ENCODE measurements around the gene ZNF20. TPM values are rescaled to one million over a fixed set of nuclear protein-coding genes. Genes with fewer than 3 reads are reported as not detected.

The ZNF20 gene
- polyA plus RNA-seq, 1 donor (not counting 4 experiments of a cell fraction or from before 2014, with no cell fraction given), result 2.4 TPM

- Histone ChIP-seq H3K36me3 (ENCODE audit: control insufficient read depth in 2 of 2, extremely low read depth in 1 of 2, insufficient read depth in 2 of 2, low read length in 2 of 2) (peaks cover 2 to 7% of the 10 kb centered on the region in 2 experiments), H4K20me1 (ENCODE audit: control insufficient read depth, extremely low read depth, insufficient read depth, low read length) (no peaks in the 10 kb centered on the region), H3K27ac (ENCODE audit: control insufficient read depth, insufficient read depth, low read length) (no peak overlapping the region), H3K4me3 (ENCODE audit: control insufficient read depth in 2 of 3, extremely low read depth in 1 of 3, insufficient read depth in 2 of 3, low read depth in 1 of 3, low read length in 3 of 3) (peak overlapping the region; percentile 82 to 95 (median 93)), H3K9me3 (ENCODE audit: control insufficient read depth, low read depth, low read length) (no peaks in the 10 kb centered on the region), H2AFZ (ENCODE audit: control insufficient read depth, low read length) (peak overlapping the region; percentile 94), H3K4me1 (ENCODE audit: control insufficient read depth, extremely low read depth, insufficient read depth, low read length) (peaks cover 6% of the 10 kb centered on the region), H3K27me3 (ENCODE audit: control insufficient read depth, extremely low read depth, insufficient read depth, low read length) (no peaks in the 10 kb centered on the region), H3K79me2 (ENCODE audit: control insufficient read depth, insufficient read depth, low read length) (peaks cover 32% of the 10 kb centered on the region), H3K4me2 (ENCODE audit: control insufficient read depth, extremely low read depth, insufficient read depth, low read depth, low read length) (peak overlapping the region; percentile 77), H3K9ac (ENCODE audit: control insufficient read depth, extremely low read depth, insufficient read depth, low read length) (peak overlapping the region; percentile 96), H3K9me1 (ENCODE audit: control insufficient read depth, extremely low read depth, insufficient read depth, low read length) (no peaks in the 10 kb centered on the region)
- no peak for TF ChIP-seq CTCF (optimal IDR thresholded peaks at IDR 0.05 in 1 of 3, IDR thresholded peaks at IDR 0.05 in 1 of 3, conservative IDR thresholded peaks at IDR 0.05 in 1 of 3; ENCODE audit: extremely low read depth in 1 of 3, insufficient read depth in 2 of 3, low read length in 3 of 3)
- no peak for TF ChIP-seq EZH2 (IDR thresholded peaks at IDR 0.05; ENCODE audit: low read length)
- DNase-seq (ENCODE audit: low read depth, low spot score), result no peak
- dilution Hi-C loops (cut with MboI; ENCODE audit: extremely low pct_ligation_motif_present, low sequenced_read_pairs), result no loop called here
- no peak for FAIRE-seq
Observed at GRCh38 chr19:12162513-12162881, 22.3 kb upstream of the ZNF20 start.

GRCh38 chr19:12159773-12160414, 19.7 kb upstream of the ZNF20 start:
- dilution Hi-C loops (cut with MboI; ENCODE audit: extremely low pct_ligation_motif_present, low sequenced_read_pairs), result no loop called here
- FAIRE-seq (no peak), DNase-seq (ENCODE audit: low read depth, low spot score) (no peak)
- TF ChIP-seq CTCF (optimal IDR thresholded peaks at IDR 0.05 in 1 of 3, IDR thresholded peaks at IDR 0.05 in 1 of 3, conservative IDR thresholded peaks at IDR 0.05 in 1 of 3; ENCODE audit: extremely low read depth in 1 of 3, insufficient read depth in 2 of 3, low read length in 3 of 3), result no peak
- no peak for TF ChIP-seq EZH2 (IDR thresholded peaks at IDR 0.05; ENCODE audit: low read length)
- H3K4me3 ChIP-seq (ENCODE audit: control insufficient read depth in 2 of 3, extremely low read depth in 1 of 3, insufficient read depth in 2 of 3, low read depth in 1 of 3, low read length in 3 of 3), result no peak overlapping the region
- no peaks in the 10 kb centered on the region for H3K27me3 ChIP-seq (ENCODE audit: control insufficient read depth, extremely low read depth, insufficient read depth, low read length)
- H4K20me1 ChIP-seq (ENCODE audit: control insufficient read depth, extremely low read depth, insufficient read depth, low read length), result no peaks in the 10 kb centered on the region
- peaks cover 22% of the 10 kb centered on the region for H3K79me2 ChIP-seq (ENCODE audit: control insufficient read depth, insufficient read depth, low read length)
- H3K9me3 ChIP-seq (ENCODE audit: control insufficient read depth, low read depth, low read length), result no peaks in the 10 kb centered on the region
- peaks cover under 1 to 3% of the 10 kb centered on the region in 2 experiments for H3K36me3 ChIP-seq (ENCODE audit: control insufficient read depth in 2 of 2, extremely low read depth in 1 of 2, insufficient read depth in 2 of 2, low read length in 2 of 2)
- H3K9ac ChIP-seq (ENCODE audit: control insufficient read depth, extremely low read depth, insufficient read depth, low read length), result no peak overlapping the region
- no peaks in the 10 kb centered on the region for H3K9me1 ChIP-seq (ENCODE audit: control insufficient read depth, extremely low read depth, insufficient read depth, low read length)
- peaks cover 6% of the 10 kb centered on the region for H3K4me1 ChIP-seq (ENCODE audit: control insufficient read depth, extremely low read depth, insufficient read depth, low read length)
- no peak overlapping the region for H3K4me2 ChIP-seq (ENCODE audit: control insufficient read depth, extremely low read depth, insufficient read depth, low read depth, low read length)
- H3K27ac ChIP-seq (ENCODE audit: control insufficient read depth, insufficient read depth, low read length), result no peak overlapping the region
- H2AFZ ChIP-seq (ENCODE audit: control insufficient read depth, low read length), result no peak overlapping the region

Measured in keratinocyte (primary cell).